Peyer's patch (tissue), 4 donors: Measurements from ENCODE around the gene SLC35B4. TPM values are rescaled to one million over a fixed set of nuclear protein-coding genes. Genes with fewer than 3 reads are reported as not detected.

Source experiments
- DNase-seq, 3 donors: peaks; one replicate each; pipeline ENCODE4 v3.0.0-alpha.2; 2017 to 2019
- H3K27ac ChIP-seq, 4 donors: fragments of 200-600 bp; sonication (generic); one replicate each; pipeline ENCODE4 v1.5.1; 2016 to 2019
- H3K27me3 ChIP-seq, 2 donors: fragments of 200-600 bp; sonication (generic); one replicate each; pipeline ENCODE4 v1.5.1; 2019
- H3K36me3 ChIP-seq, 3 donors: fragments of 200-600 bp; sonication (generic); one replicate each; pipeline ENCODE4 v1.5.1; 2016 to 2019
- H3K4me1 ChIP-seq, 4 donors: fragments of 200-600 bp; sonication (generic); one replicate each; pipeline ENCODE4 v1.5.1; 2016 to 2019
- H3K4me3 ChIP-seq, 4 donors: fragments of 200-600 bp; sonication (generic); 1 replicate in 3 of 4; 2 replicates in 1 of 4; pipeline ENCODE4 v1.5.1; 2016 to 2019; ENCODE audit warnings: mild to moderate bottlenecking in 1 of 4
- H3K9me3 ChIP-seq, 4 donors: fragments of 200-600 bp; sonication (generic); one replicate each; pipeline ENCODE4 v1.5.1; 2016 to 2019; ENCODE audit warnings: mild to moderate bottlenecking in 1 of 4
- CTCF ChIP-seq, 6 experiments: fragments of 450-650 bp in 4 of 6; fragments of 200-600 bp in 2 of 6; sonication (generic) in 1 of 6; IDR thresholded peaks; one replicate each; pipeline ENCODE4 v1.5.1; 2017 to 2019; ENCODE audit warnings: antibody characterized with exemption in 6 of 6, mild to moderate bottlenecking in 3 of 6, moderate library complexity in 1 of 6
- POLR2A ChIP-seq, 2 donors: fragments of 450-650 bp; IDR thresholded peaks; one replicate each; pipeline ENCODE4 v1.5.1; 2017; ENCODE audit warnings: antibody characterized with exemption in 2 of 2, mild to moderate bottlenecking in 2 of 2, moderate library complexity in 2 of 2
- total RNA-seq, 4 donors: library from RNA; depleted of rRNA; stranded (reverse); fragments of >200 nt; gene quantifications; one replicate each; pipeline ENCODE4 v1.1.0, GENCODE V29; 2016

The SLC35B4 gene
- total RNA-seq, 4 donors from 2014 or later = 5.6 to 12.8 (median 9.6) TPM

DNA sequence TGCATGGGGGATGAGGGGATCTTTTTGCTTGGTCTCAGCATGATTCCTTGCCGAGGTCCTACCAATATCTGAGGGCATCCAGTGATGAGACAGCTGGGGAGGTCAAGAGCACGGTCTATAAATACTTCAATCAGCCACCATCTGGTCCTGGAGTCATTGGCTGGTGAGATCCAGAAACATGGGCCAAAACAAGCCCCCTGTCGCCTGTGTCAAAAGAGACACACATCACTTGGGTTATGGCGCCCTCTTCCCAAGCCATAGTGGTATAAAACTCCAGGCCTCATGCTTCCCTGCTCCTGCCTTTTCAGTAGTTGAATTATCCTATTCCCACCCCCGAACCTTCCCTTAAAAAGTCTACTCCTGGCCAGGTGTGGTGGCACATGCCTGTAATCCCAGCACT lies 60.9 kb downstream of the SLC35B4 start:
- Histone ChIP-seq H3K9me3 (no peaks in the 10 kb centered on the region), H3K4me1 (no peaks in the 10 kb centered on the region), H3K36me3 (no peaks in the 10 kb centered on the region), H3K4me3 (no peak overlapping the region), H3K27ac (no peak overlapping the region), H3K27me3 (no peaks in the 10 kb centered on the region)
- no peak for DNase-seq
- TF ChIP-seq CTCF (IDR thresholded peaks at IDR 0.05) = no peak
- no peak for TF ChIP-seq POLR2A (IDR thresholded peaks at IDR 0.05)

DNA sequence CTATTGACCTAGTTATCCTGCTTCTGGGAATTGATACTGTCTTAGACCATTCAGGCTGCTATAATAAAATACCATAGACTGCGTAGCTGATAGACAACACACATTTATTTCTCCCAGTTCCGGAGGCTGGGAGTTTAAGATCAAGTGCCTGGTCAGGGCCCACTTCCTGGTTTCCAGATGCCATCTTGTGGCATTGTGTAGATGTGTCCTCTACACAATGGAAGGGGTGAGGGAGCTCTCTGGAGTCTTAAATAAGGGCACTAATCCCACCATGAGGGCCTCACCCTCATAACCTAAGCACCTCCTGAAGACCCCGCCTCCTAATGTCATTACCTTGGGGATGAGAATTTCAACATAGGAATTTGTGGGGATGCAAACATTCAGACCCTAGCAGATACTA lies 62.4 kb downstream of the SLC35B4 start:
- Histone ChIP-seq H3K36me3 (no peaks in the 10 kb centered on the region), H3K4me1 (no peaks in the 10 kb centered on the region), H3K4me3 (no peak overlapping the region), H3K27me3 (no peaks in the 10 kb centered on the region), H3K9me3 (no peaks in the 10 kb centered on the region), H3K27ac (no peak overlapping the region)
- DNase-seq = no peak
- TF ChIP-seq POLR2A (IDR thresholded peaks at IDR 0.05) (no peak), CTCF (IDR thresholded peaks at IDR 0.05) (no peak)

GRCh38 chr7:134248196-134248595 lies 68.5 kb downstream of the SLC35B4 start:
- Histone ChIP-seq H3K27ac (no peak overlapping the region), H3K4me1 (no peaks in the 10 kb centered on the region), H3K36me3 (no peaks in the 10 kb centered on the region), H3K4me3 (no peak overlapping the region), H3K9me3 (no peaks in the 10 kb centered on the region), H3K27me3 (no peaks in the 10 kb centered on the region)
- no peak for TF ChIP-seq CTCF (IDR thresholded peaks at IDR 0.05)
- TF ChIP-seq POLR2A (IDR thresholded peaks at IDR 0.05) = no peak
- no peak for DNase-seq

- H3K36me3 ChIP-seq = no peaks in the 10 kb centered on the region
- DNase-seq = no peak
- H3K9me3 ChIP-seq = no peaks in the 10 kb centered on the region
- H3K27ac ChIP-seq = no peak overlapping the region
- no peak for TF ChIP-seq CTCF (IDR thresholded peaks at IDR 0.05)
- no peak for TF ChIP-seq POLR2A (IDR thresholded peaks at IDR 0.05)
- no peaks in the 10 kb centered on the region for H3K27me3 ChIP-seq
- H3K4me1 ChIP-seq = no peaks in the 10 kb centered on the region
- H3K4me3 ChIP-seq = no peak overlapping the region
Observed at GRCh38 chr7:134246761-134247160, 70.0 kb downstream of the SLC35B4 start.

DNA sequence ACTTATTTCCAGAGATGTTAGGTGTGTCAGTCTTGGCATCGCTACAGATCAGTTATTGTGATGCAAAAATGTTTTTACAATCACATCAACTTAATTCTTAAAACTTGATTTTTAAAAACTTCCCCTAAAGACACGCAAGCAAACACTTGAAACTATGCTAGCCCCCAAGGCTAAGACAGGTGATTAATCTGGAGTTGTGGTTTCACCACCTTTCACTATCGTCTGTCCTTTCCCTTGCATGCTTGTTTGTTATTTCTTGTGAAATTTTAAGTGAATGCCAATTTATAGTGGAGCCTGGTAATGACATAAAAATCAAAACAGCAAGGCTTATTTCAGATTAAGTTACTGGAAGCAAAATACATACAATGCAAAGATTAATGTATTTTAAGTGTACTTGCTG lies 70.4 kb downstream of the SLC35B4 start:
- no peaks in the 10 kb centered on the region for H3K4me1 ChIP-seq
- H3K27ac ChIP-seq = no peak overlapping the region
- DNase-seq = no peak
- TF ChIP-seq POLR2A (IDR thresholded peaks at IDR 0.05) = no peak
- no peak for TF ChIP-seq CTCF (IDR thresholded peaks at IDR 0.05)
- H3K27me3 ChIP-seq = no peaks in the 10 kb centered on the region
- H3K36me3 ChIP-seq = no peaks in the 10 kb centered on the region
- no peak overlapping the region for H3K4me3 ChIP-seq
- H3K9me3 ChIP-seq = no peaks in the 10 kb centered on the region

DNA sequence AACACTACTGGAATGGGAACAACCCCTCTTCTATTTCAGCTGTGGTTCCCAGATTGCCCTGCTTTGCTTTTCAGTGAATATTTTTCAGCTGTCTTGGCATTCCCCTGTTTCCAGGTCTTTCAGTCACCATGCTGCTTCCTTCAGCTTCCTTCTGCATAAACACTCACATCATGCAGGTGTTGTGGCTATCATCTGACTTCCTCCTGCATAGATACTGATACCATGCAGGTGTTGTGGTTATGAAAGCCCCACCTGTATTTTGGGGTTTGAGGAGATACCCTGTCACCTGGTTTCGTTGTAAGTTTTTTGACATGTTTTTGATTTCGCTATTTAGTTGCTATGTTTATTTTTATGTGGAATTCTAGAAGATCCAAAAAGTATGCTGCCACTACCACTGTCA lies 71.5 kb downstream of the SLC35B4 start:
- DNase-seq = no peak
- no peaks in the 10 kb centered on the region for H3K27me3 ChIP-seq
- no peaks in the 10 kb centered on the region for H3K9me3 ChIP-seq
- H3K27ac ChIP-seq = no peak overlapping the region
- TF ChIP-seq CTCF (IDR thresholded peaks at IDR 0.05) = no peak
- no peaks in the 10 kb centered on the region for H3K4me1 ChIP-seq
- H3K4me3 ChIP-seq = no peak overlapping the region
- H3K36me3 ChIP-seq = no peaks in the 10 kb centered on the region
